Right atrium auricular region (tissue), 2 donors: ENCODE measurements around the gene NR2F6. TPM values are rescaled to one million over a fixed set of nuclear protein-coding genes. Genes with fewer than 3 reads are reported as not detected.
A peak's percentile ranks its signal among the peaks of the same experiment; 100 is the strongest.

Source experiments
- DNase-seq: peaks from one replicate; pipeline ENCODE4 v3.0.0-alpha.2; 2019; ENCODE audit warnings: low spot score
- H3K27ac ChIP-seq, 2 donors: fragments of 200-600 bp; sonication (generic); 1 replicate in 1 of 2; 2 replicates in 1 of 2; pipeline ENCODE4 v1.5.1; 2016 to 2019
- H3K27me3 ChIP-seq, 2 donors: fragments of 200-600 bp; sonication (generic); one replicate each; pipeline versions ENCODE4 v1.5.1 to v1.6.0; 2017 to 2019
- H3K36me3 ChIP-seq: fragments of 200-600 bp; sonication (generic); one replicate; pipeline ENCODE4 v1.5.1; 2016
- H3K4me1 ChIP-seq, 2 donors: fragments of 200-600 bp; sonication (generic); one replicate each; pipeline versions ENCODE4 v1.5.1 to v1.6.0; 2017 to 2019
- H3K4me3 ChIP-seq, 2 donors: fragments of 200-600 bp; sonication (generic); 1 replicate in 1 of 2; 2 replicates in 1 of 2; pipeline ENCODE4 v1.5.1; 2017 to 2019; ENCODE audit warnings: mild to moderate bottlenecking in 1 of 2, moderate library complexity in 1 of 2
- H3K9me3 ChIP-seq, 2 donors: fragments of 200-600 bp; sonication (generic); one replicate each; pipeline ENCODE4 v1.5.1; 2019
- total RNA-seq, 2 donors: library from RNA; depleted of rRNA; stranded (reverse); fragments of >200 nt; gene quantifications; one replicate each; pipeline ENCODE4 v1.1.0, GENCODE V29; 2016
- TF ChIP-seq, protein P1 (sequence below), 2 donors: fragments of 200-600 bp; sonication (generic); IDR thresholded peaks; one replicate each; pipeline ENCODE4 v1.5.1; 2019; ENCODE audit warnings: antibody characterized with exemption in 2 of 2

Gene NR2F6
- total RNA-seq, 2 donors from 2014 or later: 63.6 to 69.7 TPM

- H3K36me3 ChIP-seq: peaks cover 16% of the 10 kb centered on the region
- peaks cover 0 to 7% of the 10 kb centered on the region in 2 donors for H3K4me1 ChIP-seq
- peak within 1 kb of the TSS; percentile 70 to 85 for H3K4me3 ChIP-seq
- TF ChIP-seq, protein P1, sequence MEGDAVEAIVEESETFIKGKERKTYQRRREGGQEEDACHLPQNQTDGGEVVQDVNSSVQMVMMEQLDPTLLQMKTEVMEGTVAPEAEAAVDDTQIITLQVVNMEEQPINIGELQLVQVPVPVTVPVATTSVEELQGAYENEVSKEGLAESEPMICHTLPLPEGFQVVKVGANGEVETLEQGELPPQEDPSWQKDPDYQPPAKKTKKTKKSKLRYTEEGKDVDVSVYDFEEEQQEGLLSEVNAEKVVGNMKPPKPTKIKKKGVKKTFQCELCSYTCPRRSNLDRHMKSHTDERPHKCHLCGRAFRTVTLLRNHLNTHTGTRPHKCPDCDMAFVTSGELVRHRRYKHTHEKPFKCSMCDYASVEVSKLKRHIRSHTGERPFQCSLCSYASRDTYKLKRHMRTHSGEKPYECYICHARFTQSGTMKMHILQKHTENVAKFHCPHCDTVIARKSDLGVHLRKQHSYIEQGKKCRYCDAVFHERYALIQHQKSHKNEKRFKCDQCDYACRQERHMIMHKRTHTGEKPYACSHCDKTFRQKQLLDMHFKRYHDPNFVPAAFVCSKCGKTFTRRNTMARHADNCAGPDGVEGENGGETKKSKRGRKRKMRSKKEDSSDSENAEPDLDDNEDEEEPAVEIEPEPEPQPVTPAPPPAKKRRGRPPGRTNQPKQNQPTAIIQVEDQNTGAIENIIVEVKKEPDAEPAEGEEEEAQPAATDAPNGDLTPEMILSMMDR (IDR thresholded peaks at IDR 0.05): no peak
- no peaks in the 10 kb centered on the region for H3K9me3 ChIP-seq
- peak; percentile 99 for DNase-seq
- no peaks in the 10 kb centered on the region for H3K27me3 ChIP-seq
- H3K27ac ChIP-seq: peak within 1 kb of the TSS; percentile 72 to 83
Observed at GRCh38 chr19:17266975-17267788, 21.5 kb upstream of the NR2F6 start, which contains the start of gene BABAM1. TSS of gene BABAM1 (plus strand) at chr19:17267443. CDS start at chr19:17268807, 1,364 bp downstream.

DNA sequence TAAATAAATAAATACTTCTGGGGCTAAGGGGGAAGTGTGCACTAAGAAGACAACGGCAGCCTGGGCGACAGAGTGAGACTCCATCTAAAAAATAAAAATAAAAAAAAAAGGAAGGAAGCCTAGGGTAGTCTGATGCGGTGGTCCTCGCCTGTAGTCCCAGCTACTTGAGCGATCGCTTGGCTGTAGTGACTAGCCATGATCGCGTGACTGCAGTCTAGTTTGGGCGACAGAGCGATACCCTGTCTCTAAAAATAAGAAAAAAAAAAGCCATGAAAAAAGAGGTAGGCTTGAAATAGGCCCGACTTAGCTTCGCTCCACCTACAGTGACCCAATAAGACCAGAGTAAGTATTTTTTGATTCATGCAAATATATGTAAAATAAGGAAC is 20.9 kb upstream of the NR2F6 start:
- peaks cover 13% of the 10 kb centered on the region for H3K36me3 ChIP-seq
- H3K27ac ChIP-seq: peak overlapping the region in 1 of 2 donors; percentile 52
- TF ChIP-seq, protein P1 (IDR thresholded peaks at IDR 0.05): no peak
- DNase-seq: no peak
- H3K9me3 ChIP-seq: no peaks in the 10 kb centered on the region
- no peaks in the 10 kb centered on the region for H3K27me3 ChIP-seq
- H3K4me3 ChIP-seq: no peak overlapping the region
- peaks cover 0 to 7% of the 10 kb centered on the region in 2 donors for H3K4me1 ChIP-seq

- Histone ChIP-seq H3K36me3 (peaks cover 9% of the 10 kb centered on the region), H3K9me3 (no peaks in the 10 kb centered on the region), H3K4me1 (peaks cover 0 to 7% of the 10 kb centered on the region in 2 donors), H3K27ac (peak overlapping the region in 1 of 2 donors; percentile 52), H3K4me3 (no peak overlapping the region), H3K27me3 (no peaks in the 10 kb centered on the region)
- TF ChIP-seq, protein P1 (IDR thresholded peaks at IDR 0.05): no peak
- no peak for DNase-seq
Observed at GRCh38 chr19:17266026-17266425, 20.3 kb upstream of the NR2F6 start.

DNA sequence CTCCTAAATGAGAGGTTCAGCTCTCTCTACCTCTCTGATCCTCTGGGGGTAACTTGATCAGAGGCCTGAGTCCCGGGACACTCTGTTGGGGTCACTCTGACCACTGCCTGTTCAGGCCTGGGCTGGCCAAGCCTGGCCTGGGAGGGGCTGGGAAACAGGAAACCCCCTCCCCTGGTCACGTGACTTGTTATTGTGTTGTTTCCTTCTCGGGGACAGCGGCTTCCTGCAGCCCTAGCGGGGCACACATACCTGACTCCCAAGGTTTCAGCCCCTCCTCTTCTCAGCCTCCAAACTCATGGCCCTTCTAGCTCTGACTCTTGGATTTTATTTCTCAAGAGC is 18.9 kb upstream of the NR2F6 start, which contains the start of gene USHBP1:
TSS of gene USHBP1 (minus strand) at position 105 of the 339 bp plus-strand sequence. CDS start 446 bp downstream, outside the sequence.
- TF ChIP-seq, protein P1 (IDR thresholded peaks at IDR 0.05): no peak
- Histone ChIP-seq H3K27me3 (no peaks in the 10 kb centered on the region), H3K9me3 (peaks cover 0 to under 1% of the 10 kb centered on the region in 2 donors), H3K4me1 (peaks cover 0 to 7% of the 10 kb centered on the region in 2 donors), H3K36me3 (peaks cover 2% of the 10 kb centered on the region), H3K27ac (peak within 1 kb of the TSS; percentile 64 to 72), H3K4me3 (peak within 1 kb of the TSS; percentile 36 to 49)
- DNase-seq: no peak

DNA sequence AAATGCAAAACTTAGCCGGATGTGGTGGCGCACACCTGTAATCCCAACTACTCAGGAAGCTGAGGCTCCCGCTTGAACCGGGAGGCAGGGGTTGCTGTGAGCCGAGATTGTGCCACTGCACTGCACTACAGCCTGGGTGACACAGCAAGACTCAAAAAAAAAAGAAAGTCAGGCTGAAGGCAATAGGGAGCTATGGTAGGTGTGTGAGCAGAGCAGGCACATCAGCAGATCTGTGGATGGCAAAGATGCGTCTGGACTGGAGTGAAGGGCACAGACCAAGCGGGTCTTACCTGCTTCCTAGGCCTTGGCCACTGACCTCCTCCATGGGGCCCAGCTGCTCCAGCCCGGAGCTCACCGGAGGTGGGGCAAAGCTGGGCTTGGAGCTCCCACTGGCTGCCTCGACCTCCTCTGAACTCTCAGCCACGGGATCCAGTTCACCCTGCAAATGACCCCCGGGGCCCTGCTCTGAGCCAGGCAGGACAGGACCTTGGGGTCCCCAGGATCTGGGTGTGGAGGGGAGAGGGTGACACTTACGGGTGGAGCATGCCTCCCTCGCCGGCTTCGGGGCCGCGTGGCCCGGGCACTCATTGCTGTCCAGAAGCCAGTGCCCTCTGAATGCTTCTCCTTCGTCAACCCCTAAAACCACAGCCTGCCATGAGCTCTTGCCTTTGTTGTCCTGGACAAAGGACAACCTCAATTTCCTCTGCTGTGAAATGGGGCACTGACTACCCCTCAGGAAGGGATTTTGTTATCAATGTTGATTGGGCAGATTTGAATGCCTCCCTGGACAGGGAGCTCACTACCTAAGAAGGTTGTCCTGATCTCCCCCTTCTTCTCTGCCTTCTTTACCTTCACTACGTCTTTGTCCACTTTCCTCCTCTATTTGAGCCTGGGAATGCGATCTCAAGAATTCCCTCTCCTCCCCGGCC is 18.3 kb upstream of the NR2F6 start:
- H3K4me3 ChIP-seq: peak overlapping the region; percentile 36 to 49
- TF ChIP-seq, protein P1 (IDR thresholded peaks at IDR 0.05): no peak
- H3K4me1 ChIP-seq: peaks cover 0 to 7% of the 10 kb centered on the region in 2 donors
- H3K36me3 ChIP-seq: no peaks in the 10 kb centered on the region
- no peak for DNase-seq
- H3K27ac ChIP-seq: peak overlapping the region; percentile 64 to 72
- no peaks in the 10 kb centered on the region for H3K27me3 ChIP-seq
- H3K9me3 ChIP-seq: peaks cover 0 to 7% of the 10 kb centered on the region in 2 donors
